DOHH2 (cell line): ENCODE data around the gene SYT1.

Experiments used
- EZH2phosphoT487 ChIP-seq: fragments of 200-600 bp; sonication (generic); IDR thresholded peaks from 2 replicates; pipeline ENCODE4 v1.6.1; 2017; ENCODE audit warnings: borderline replicate concordance, mild to moderate bottlenecking, antibody characterized with exemption, low read length, moderate library complexity, mixed read lengths
- TF ChIP-seq, protein P1 (sequence below): fragments of 200-600 bp; sonication (generic); IDR thresholded peaks from one replicate; pipeline ENCODE4 v1.5.1; 2014; ENCODE audit warnings: antibody characterized with exemption, mild to moderate bottlenecking, low read depth, low read length; ENCODE audit not compliant: poor library complexity, severe bottlenecking

DNA sequence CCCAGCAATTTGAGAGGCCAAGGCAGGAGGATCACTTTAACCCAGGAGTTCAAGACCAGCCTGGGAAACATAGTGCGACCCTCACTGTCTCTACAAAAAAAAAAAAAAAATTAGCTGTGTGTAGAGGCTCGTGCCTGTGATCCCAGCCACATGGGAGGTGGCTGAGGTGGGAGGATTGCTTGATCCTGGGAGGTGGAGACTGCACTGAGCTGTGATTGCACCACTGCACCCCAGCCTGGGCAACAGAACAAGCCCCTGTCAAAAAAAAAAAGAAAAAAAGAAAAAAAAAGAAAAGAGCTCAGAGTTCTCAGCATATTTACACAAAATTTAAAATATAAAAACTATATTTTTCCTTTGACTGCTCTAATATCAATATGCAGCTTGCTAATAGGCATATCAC is 260.8 kb downstream of the SYT1 start:
- TF ChIP-seq, protein P1, sequence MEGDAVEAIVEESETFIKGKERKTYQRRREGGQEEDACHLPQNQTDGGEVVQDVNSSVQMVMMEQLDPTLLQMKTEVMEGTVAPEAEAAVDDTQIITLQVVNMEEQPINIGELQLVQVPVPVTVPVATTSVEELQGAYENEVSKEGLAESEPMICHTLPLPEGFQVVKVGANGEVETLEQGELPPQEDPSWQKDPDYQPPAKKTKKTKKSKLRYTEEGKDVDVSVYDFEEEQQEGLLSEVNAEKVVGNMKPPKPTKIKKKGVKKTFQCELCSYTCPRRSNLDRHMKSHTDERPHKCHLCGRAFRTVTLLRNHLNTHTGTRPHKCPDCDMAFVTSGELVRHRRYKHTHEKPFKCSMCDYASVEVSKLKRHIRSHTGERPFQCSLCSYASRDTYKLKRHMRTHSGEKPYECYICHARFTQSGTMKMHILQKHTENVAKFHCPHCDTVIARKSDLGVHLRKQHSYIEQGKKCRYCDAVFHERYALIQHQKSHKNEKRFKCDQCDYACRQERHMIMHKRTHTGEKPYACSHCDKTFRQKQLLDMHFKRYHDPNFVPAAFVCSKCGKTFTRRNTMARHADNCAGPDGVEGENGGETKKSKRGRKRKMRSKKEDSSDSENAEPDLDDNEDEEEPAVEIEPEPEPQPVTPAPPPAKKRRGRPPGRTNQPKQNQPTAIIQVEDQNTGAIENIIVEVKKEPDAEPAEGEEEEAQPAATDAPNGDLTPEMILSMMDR: no peak
- TF ChIP-seq EZH2phosphoT487: no peak
